NB4 (cell line): ENCODE results near the gene RNF11.
A peak's percentile ranks its signal among the peaks of the same experiment; 100 is the strongest.

Experiments
- DNase-seq: peaks from one replicate; pipeline ENCODE4 v3.0.0; 2010; ENCODE audit warnings: low read depth
- H3K4me3 ChIP-seq: one replicate; pipeline ENCODE4 v1.5.1; 2011; ENCODE audit warnings: mild to moderate bottlenecking, low read depth, low read length, moderate library complexity
- MYC ChIP-seq: IDR thresholded peaks from 2 replicates; pipeline ENCODE4 v1.6.1; 2011; ENCODE audit warnings: low read depth, low read length
- POLR2A ChIP-seq: IDR thresholded peaks from 2 replicates; pipeline ENCODE4 v1.6.1; 2011; ENCODE audit warnings: mild to moderate bottlenecking; ENCODE audit not compliant: insufficient read length; ENCODE audit errors: extremely low read depth
- TF ChIP-seq, protein P1 (sequence below): IDR thresholded peaks from 2 replicates; pipeline ENCODE4 v1.6.1; 2011; ENCODE audit warnings: low read depth, low read length
- TF ChIP-seq, protein P2 (sequence below): IDR thresholded peaks from one replicate; pipeline ENCODE4 v1.5.1; 2012; ENCODE audit warnings: low read depth, low read length

Gene RNF11

DNA sequence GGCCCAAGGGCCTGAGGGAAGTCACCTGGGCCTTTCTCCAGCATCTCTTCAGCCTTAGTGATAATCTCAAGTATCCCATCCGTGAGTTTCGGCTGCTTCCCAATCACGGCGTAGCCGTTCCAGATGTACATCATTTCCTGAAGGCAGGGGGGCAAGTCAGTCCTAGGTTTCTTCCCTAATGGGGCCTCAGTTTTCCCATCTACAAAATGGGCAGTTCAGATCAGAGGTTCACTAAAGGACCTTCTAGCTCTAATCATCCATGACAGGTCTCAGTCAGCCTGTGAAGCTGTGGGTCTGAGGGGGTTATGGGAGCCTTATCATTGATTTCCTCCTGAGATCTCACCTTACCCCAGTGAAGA is 54.4 kb downstream of the RNF11 start:
- TF ChIP-seq, protein P1, sequence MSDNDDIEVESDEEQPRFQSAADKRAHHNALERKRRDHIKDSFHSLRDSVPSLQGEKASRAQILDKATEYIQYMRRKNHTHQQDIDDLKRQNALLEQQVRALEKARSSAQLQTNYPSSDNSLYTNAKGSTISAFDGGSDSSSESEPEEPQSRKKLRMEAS: no peak
- no peak for TF ChIP-seq POLR2A
- TF ChIP-seq MYC: no peak
- TF ChIP-seq, protein P2, sequence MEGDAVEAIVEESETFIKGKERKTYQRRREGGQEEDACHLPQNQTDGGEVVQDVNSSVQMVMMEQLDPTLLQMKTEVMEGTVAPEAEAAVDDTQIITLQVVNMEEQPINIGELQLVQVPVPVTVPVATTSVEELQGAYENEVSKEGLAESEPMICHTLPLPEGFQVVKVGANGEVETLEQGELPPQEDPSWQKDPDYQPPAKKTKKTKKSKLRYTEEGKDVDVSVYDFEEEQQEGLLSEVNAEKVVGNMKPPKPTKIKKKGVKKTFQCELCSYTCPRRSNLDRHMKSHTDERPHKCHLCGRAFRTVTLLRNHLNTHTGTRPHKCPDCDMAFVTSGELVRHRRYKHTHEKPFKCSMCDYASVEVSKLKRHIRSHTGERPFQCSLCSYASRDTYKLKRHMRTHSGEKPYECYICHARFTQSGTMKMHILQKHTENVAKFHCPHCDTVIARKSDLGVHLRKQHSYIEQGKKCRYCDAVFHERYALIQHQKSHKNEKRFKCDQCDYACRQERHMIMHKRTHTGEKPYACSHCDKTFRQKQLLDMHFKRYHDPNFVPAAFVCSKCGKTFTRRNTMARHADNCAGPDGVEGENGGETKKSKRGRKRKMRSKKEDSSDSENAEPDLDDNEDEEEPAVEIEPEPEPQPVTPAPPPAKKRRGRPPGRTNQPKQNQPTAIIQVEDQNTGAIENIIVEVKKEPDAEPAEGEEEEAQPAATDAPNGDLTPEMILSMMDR: no peak
- H3K4me3 ChIP-seq: no peak overlapping the region
- DNase-seq: no peak

DNA sequence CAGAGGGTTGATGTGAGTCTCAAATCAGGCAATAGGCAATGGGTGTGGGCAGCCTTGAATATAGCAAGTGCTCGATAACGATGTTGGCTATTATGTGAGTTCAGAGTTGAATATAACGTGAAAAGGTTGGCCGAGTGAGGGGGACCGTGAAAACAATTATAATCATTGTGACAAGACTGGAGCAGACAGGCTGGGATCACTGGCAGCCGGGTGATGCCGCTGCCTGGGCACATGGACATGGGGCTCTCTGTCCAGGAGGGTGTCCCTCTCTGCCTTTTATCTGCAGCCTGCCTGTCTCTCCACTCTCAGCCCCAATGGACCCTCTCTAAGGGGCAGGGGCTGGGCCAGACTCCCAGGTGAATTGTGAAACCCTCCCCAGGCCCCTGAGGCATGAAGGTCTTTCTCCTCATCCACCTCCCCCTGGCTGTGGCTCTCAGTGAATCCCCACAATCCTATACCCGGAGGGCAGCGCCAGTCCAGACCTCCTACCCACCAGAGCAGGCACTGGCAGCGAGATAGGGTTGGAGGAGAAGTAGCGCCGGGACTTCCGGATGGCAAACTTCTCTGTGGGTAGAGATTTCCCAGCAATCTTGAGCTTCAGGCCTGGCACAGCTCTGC is 57.9 kb downstream of the RNF11 start:
- H3K4me3 ChIP-seq: no peak overlapping the region
- TF ChIP-seq POLR2A (no peak), MYC (no peak)
- TF ChIP-seq, protein P1: no peak
- TF ChIP-seq, protein P2: no peak
- no peak for DNase-seq

DNA sequence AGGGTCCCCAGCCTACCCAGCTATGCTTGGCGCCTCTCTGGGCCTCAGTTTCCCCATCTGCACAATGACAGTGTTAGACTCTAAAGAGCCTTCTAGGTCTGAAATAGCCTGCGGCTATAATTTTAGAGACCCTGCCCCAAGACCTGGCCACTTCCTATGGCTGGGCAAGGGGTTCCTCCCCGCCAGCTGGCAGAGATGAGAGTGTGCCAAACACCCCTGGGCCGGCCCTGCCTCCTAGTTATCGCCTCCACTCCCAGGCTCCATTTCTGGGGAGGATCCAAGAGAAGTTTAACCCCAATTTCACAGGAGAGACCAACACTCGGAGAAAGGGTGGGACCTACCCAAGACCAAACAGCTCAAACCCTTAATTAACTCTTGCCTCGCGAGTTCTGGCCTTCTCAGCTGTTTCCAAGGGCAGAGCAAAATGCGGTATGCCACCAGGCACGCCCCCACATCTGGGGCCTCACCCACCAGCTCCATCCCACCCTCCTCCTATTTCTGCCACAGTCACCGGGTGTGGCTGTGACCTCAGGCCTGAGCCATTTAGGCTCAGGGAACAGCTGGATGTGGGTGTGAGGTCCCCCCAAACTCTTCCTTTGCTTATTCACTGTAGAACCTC is 58.6 kb downstream of the RNF11 start:
- TF ChIP-seq POLR2A: no peak
- TF ChIP-seq, protein P1: no peak
- TF ChIP-seq, protein P2: no peak
- no peak for TF ChIP-seq MYC
- H3K4me3 ChIP-seq: no peak overlapping the region
- DNase-seq: peak; percentile 38

DNA sequence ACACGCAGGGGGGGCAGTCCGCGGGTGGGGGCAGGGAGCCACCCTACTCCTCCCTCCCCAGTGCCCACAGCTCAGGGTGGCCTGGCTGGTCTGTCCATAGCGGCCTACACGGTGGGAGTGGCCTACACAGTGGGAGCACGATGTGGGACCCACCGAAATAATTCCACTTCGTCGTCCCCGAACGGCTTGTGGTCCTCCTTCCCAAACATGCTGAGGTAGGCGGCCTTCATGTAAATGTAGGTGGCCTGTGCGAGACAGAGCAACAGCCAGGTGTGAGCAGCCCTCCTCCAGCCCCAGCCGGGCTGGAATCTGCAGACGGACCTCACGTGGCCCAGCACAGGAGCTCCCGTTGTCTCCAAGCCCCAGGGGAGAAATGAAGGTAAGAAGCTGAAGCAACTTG is 59.9 kb downstream of the RNF11 start:
- DNase-seq: no peak
- H3K4me3 ChIP-seq: no peak overlapping the region

DNA sequence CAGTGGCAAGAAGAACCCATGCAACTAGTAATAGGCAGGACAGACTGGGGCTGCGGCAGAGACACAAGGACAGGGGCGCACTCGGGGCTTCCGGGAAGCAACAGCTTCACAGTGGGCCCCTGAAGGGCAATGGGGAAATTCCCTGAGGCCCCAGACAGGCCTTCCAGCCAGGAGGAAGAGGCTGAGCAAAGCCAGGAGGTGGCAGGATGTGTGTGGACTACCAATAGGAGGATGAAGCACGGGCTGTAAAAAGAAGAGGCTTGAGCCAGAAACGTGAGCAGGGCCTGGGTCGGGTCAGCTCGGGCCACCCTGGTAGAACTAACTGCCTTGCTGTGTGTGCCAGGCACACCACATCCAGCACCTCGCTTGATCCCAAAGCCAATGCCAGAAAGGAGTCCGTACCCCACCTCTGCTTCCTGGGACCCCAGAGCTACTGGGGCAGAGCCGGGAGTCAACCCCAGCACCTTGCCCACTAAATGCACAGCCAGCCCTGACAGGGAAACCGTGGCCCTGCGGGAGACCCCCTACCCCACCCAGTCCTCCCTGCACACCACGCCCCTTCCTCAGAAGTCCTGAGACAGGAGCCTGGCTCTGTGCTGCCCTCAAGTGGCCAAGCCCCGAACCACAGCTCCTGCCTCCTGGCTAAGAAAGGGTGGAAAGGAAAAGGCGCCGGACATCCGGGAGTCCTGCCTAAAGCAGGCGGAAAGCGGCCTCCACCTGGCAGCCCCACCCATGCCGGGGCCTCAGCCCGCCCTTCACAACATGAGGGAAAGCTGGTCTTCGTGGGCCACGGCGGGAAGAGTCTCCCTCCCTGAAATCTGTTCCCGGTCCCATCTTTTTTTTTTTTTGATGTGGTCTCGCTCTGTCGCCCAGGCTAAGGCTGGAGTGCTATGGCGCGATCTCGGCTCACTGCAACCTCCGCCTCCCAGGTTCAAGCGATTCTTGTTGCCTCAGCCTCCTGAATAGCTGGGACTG is 60.6 kb downstream of the RNF11 start:
- no peak overlapping the region for H3K4me3 ChIP-seq
- DNase-seq: peak; percentile 72
- TF ChIP-seq MYC: no peak
- TF ChIP-seq, protein P1: no peak
- TF ChIP-seq, protein P2: peak; percentile 92

More for the DNA sequence above, 59.9 kb downstream of the RNF11 start:
- TF ChIP-seq MYC (no peak), POLR2A (no peak)
- TF ChIP-seq, protein P1: no peak
- TF ChIP-seq, protein P2: no peak
